A549 (cell line): ENCODE data around the gene ABCA3. TPM values are rescaled to one million over a fixed set of nuclear protein-coding genes. Genes with fewer than 3 reads are reported as not detected.

Experiments used
- ATAC-seq, 2 experiments: fragments of 200-7000 bp in 1 of 2; fragments of >200 bp in 1 of 2; cut with Nextera tagmentation in 1 of 2; cut with Tn5 transposase in 1 of 2; 3 replicates each; pipeline versions ENCODE4 v1.8.0 to v1.9.1; 2018 to 2020; ENCODE audit warnings: mild to moderate bottlenecking in 1 of 2, moderate library complexity in 1 of 2
- CTCF ChIA-PET: fragments of 300-600 bp; sonication (Branson Sonifier 250); formaldehyde crosslinking; extraction: SDS; loops from one replicate; lab custom pipeline; 2021; ENCODE audit warnings: antibody characterized with exemption, inconsistent platforms; lab: Yijun Ruan, JAX
- POLR2A ChIA-PET: fragments of 350-600 bp; formaldehyde crosslinking; extraction: SDS; loops from one replicate; lab custom pipeline; 2021; ENCODE audit warnings: antibody characterized with exemption, inconsistent platforms; lab: Yijun Ruan, JAX
- DNase-seq, 2 experiments: peaks; one replicate each; pipeline versions ENCODE4 v3.0.0 to v3.0.0-alpha.2; 2011 to 2016; ENCODE audit warnings: low read depth in 1 of 2, low spot score in 1 of 2
- FAIRE-seq: peaks from 2 replicates; lab custom pipeline; 2011; peaks lifted over from hg19 to GRCh38; lab: Jason Lieb, UNC
- H3K27ac ChIP-seq, 2 experiments: fragments of >200 bp; sonication (Bioruptor Twin); formaldehyde crosslinking; 3 replicates each; pipeline ENCODE4 v1.5.1; 2016 to 2017
- H3K4me1 ChIP-seq: fragments of >200 bp; sonication (Bioruptor Twin); formaldehyde crosslinking; 3 replicates; pipeline ENCODE4 v1.6.1; 2016
- H3K4me2 ChIP-seq: fragments of >200 bp; sonication (Bioruptor Twin); formaldehyde crosslinking; 3 replicates; pipeline ENCODE4 v1.6.1; 2016
- H3K4me3 ChIP-seq: fragments of >200 bp; sonication (Bioruptor Twin); formaldehyde crosslinking; 3 replicates; pipeline ENCODE4 v1.5.1; 2016
- H3K9me3 ChIP-seq: fragments of >200 bp; sonication (Bioruptor Twin); formaldehyde crosslinking; 3 replicates; pipeline ENCODE4 v1.6.1; 2016
- CBX8 ChIP-seq: fragments of 200-600 bp; sonication (generic); IDR thresholded peaks from 2 replicates; pipeline ENCODE4 v1.6.1; 2016
- CHD2 ChIP-seq: fragments of 150-350 bp; IDR thresholded peaks from 2 replicates; pipeline ENCODE4 v1.6.1; 2014; ENCODE audit warnings: low read length; ENCODE audit not compliant: partially characterized antibody
- CTCF ChIP-seq: fragments of >200 bp; sonication (Bioruptor Twin); formaldehyde crosslinking; IDR thresholded peaks from 3 replicates; pipeline ENCODE4 v1.5.1; 2016
- EHF ChIP-seq: fragments of 250-450 bp; sonication (Bioruptor Pico); IDR thresholded peaks from 2 replicates; pipeline ENCODE4 v1.5.0; 2020; ENCODE audit warnings: mild to moderate bottlenecking
- EHMT2 ChIP-seq: fragments of 200-600 bp; sonication (generic); IDR thresholded peaks from 2 replicates; pipeline ENCODE4 v1.6.1; 2016; ENCODE audit warnings: antibody characterized with exemption, low read depth, mild to moderate bottlenecking, moderate library complexity
- EP300 ChIP-seq, 2 experiments: fragments of >200 bp; sonication (Bioruptor Twin); formaldehyde crosslinking; IDR thresholded peaks; 2 replicates in 1 of 2; 3 replicates in 1 of 2; pipeline ENCODE4 v1.6.1; 2016 to 2017
- ESRRA ChIP-seq: fragments of 150-350 bp; IDR thresholded peaks from 2 replicates; pipeline ENCODE4 v1.6.1; 2014; ENCODE audit warnings: mild to moderate bottlenecking, low read length, borderline replicate concordance
- HEYL ChIP-seq: fragments of 250-450 bp; sonication (Bioruptor Pico); IDR thresholded peaks from 2 replicates; pipeline ENCODE4 v1.8.0; 2021; ENCODE audit warnings: mild to moderate bottlenecking, moderate library complexity
- JUN ChIP-seq, 2 experiments: fragments of >200 bp; sonication (Bioruptor Twin); formaldehyde crosslinking; IDR thresholded peaks; 2 replicates in 1 of 2; 3 replicates in 1 of 2; pipeline ENCODE4 v1.6.1; 2016 to 2017
- JUNB ChIP-seq: fragments of >200 bp; sonication (Bioruptor Twin); formaldehyde crosslinking; IDR thresholded peaks from 2 replicates; pipeline ENCODE4 v1.6.1; 2016
- POLR2AphosphoS2 ChIP-seq: conservative IDR thresholded peaks from 2 replicates; pipeline ENCODE4 v1.6.1; 2012; ENCODE audit warnings: low read length, improper control_type of control experiment, inconsistent platforms
- RAD21 ChIP-seq, 2 experiments: fragments of >200 bp in 1 of 2; sonication (Bioruptor Twin) in 1 of 2; formaldehyde crosslinking in 1 of 2; IDR thresholded peaks in 1 of 2; conservative IDR thresholded peaks in 1 of 2; 2 replicates in 1 of 2; 3 replicates in 1 of 2; pipeline ENCODE4 v1.6.1; 2012 to 2018; ENCODE audit warnings: inconsistent platforms in 1 of 2
- RCOR1 ChIP-seq: fragments of 150-350 bp; IDR thresholded peaks from 2 replicates; pipeline ENCODE4 v1.6.1; 2014; ENCODE audit warnings: antibody characterized with exemption, low read length, low read depth
- RFX5 ChIP-seq: fragments of 450-650 bp; IDR thresholded peaks from 2 replicates; pipeline ENCODE4 v1.7.1; 2014; ENCODE audit warnings: antibody characterized with exemption, mild to moderate bottlenecking, moderate library complexity
- RNF2 ChIP-seq: fragments of 200-600 bp; sonication (generic); IDR thresholded peaks from 2 replicates; pipeline ENCODE4 v1.6.1; 2016; ENCODE audit warnings: low read depth, mild to moderate bottlenecking, antibody characterized with exemption, moderate library complexity, borderline replicate concordance
- TFCP2L1 ChIP-seq: fragments of 250-450 bp; sonication (Bioruptor Pico); IDR thresholded peaks from 2 replicates; pipeline ENCODE4 v1.5.0; 2021; ENCODE audit warnings: mild to moderate bottlenecking
- TP53 ChIP-seq: fragments of 250-450 bp; sonication (Bioruptor Pico); IDR thresholded peaks from 2 replicates; pipeline ENCODE4 v1.5.0; 2021; ENCODE audit warnings: mild to moderate bottlenecking, moderate library complexity
- ZC3H11A ChIP-seq: fragments of 450-650 bp; IDR thresholded peaks from 2 replicates; pipeline ENCODE4 v1.6.1; 2014; ENCODE audit warnings: antibody characterized with exemption, mild to moderate bottlenecking
- ZNF302 ChIP-seq: fragments of 250-450 bp; sonication (Bioruptor Pico); IDR thresholded peaks from 2 replicates; pipeline ENCODE4 v1.9.0; 2021; ENCODE audit warnings: inconsistent platforms, mild to moderate bottlenecking, moderate library complexity
- WGBS: methylation state at CpG from one replicate; pipeline ENCODE4 v1.1.6; 2017; ENCODE audit errors: missing lambda C conversion rate; 5-methylcytosine and 5-hydroxymethylcytosine counted together
- polyA plus RNA-seq, 4 experiments: library from polyadenylated mRNA; depleted of rRNA in 3 of 4; stranded (reverse); fragments of >200 nt; fragmentation: RNase III in 1 of 4; extraction: RNeasy Plus Mini Kit Qiagen cat#74134 plus additional on column Dnase treatment in 1 of 4; gene quantifications; 2 replicates in 3 of 4; 3 replicates in 1 of 4; pipeline ENCODE4 v1.2.3, GENCODE V29; 2011 to 2017
- TF ChIP-seq, protein P1 (sequence below): fragments of 450-650 bp; IDR thresholded peaks from 2 replicates; pipeline ENCODE4 v1.6.1; 2014; ENCODE audit warnings: antibody characterized with exemption
- TF ChIP-seq, protein P2 (sequence below): fragments of >200 bp; sonication (Bioruptor Twin); formaldehyde crosslinking; IDR thresholded peaks from 2 replicates; pipeline ENCODE4 v1.6.1; 2016

Gene ABCA3
- polyA plus RNA-seq, 2 of the 4 experiments (the other 2 are of a cell fraction) = 6.4 to 9.9 TPM

DNA sequence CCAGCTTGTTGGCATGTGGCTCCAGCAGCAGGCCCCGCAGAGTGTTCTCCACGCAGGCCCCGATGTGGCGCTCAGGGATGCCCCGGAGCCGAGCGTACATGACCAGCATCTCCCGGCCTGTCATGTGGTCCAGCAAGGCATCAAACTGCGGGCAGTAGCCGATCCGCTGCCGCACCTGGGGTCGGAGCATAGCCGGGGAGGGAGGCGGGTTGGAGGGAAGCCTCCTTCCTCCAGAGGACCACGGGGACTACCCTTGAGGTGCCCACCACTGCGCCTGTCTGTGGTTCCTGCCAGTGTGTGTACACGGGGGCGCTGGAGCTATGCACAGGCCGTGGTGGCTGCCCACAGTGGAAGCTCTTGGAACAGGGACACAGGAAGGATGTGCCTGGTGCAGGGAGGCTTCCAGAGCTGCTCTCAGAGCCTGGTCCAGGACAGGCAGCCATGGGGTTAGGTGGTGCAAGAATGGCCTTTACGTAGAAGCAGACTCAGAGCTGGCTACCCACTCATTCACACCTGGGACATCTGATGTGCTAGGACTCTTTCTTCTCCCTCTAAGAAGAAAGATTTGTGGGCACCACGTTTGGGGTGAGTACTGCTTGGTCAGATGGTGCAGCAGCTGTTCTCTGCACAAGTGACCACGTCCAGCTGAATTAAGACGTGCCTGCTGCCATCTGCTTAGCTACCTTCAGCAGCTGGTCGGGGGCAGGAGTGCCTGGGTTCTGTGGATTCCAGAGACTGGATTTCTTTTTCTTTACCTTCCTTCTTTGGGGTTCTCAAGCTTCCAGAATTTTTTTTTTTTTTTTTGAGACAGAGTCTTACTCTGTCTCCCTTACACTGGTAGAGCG lies 61.4 kb downstream of the ABCA3 start:
- TF ChIP-seq RNF2 = no peak
- TF ChIP-seq JUN (IDR thresholded peaks at IDR 0.05) = no peak
- TF ChIP-seq, protein P1, sequence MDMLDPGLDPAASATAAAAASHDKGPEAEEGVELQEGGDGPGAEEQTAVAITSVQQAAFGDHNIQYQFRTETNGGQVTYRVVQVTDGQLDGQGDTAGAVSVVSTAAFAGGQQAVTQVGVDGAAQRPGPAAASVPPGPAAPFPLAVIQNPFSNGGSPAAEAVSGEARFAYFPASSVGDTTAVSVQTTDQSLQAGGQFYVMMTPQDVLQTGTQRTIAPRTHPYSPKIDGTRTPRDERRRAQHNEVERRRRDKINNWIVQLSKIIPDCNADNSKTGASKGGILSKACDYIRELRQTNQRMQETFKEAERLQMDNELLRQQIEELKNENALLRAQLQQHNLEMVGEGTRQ = no peak
- TF ChIP-seq TP53 (CRISPR knock-in tag) = no peak
- no peak for TF ChIP-seq ZNF302 (CRISPR knock-in tag)
- TF ChIP-seq TFCP2L1 (CRISPR knock-in tag) = no peak
- no peak for TF ChIP-seq CBX8
- TF ChIP-seq EHF (CRISPR knock-in tag) = no peak
- TF ChIP-seq HEYL = no peak
- no peak for TF ChIP-seq RCOR1
- no peak for TF ChIP-seq POLR2AphosphoS2
- no peak for TF ChIP-seq EP300 (IDR thresholded peaks at IDR 0.05)
- no peak for TF ChIP-seq EHMT2
- no peak for TF ChIP-seq RFX5
- TF ChIP-seq CHD2 = no peak
- TF ChIP-seq, protein P2, sequence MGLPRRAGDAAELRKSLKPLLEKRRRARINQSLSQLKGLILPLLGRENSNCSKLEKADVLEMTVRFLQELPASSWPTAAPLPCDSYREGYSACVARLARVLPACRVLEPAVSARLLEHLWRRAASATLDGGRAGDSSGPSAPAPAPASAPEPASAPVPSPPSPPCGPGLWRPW = no peak
- TF ChIP-seq JUNB = no peak
- no peak for TF ChIP-seq ZC3H11A
- no peak for TF ChIP-seq CTCF
- ATAC-seq (no peak), DNase-seq (no peak), FAIRE-seq (no peak)
- POLR2A ChIA-PET = no interaction called here
- 84% methylated on average over 25 of the region's 26 CpGs for WGBS
- H3K9me3 ChIP-seq = no peaks in the 10 kb centered on the region
- no peaks in the 10 kb centered on the region for H3K4me1 ChIP-seq
- H3K4me2 ChIP-seq = no peak overlapping the region
- CTCF ChIA-PET = interaction anchor here (0.6 to 1.6 kb wide), 5 partner anchors 9 to 391 kb away, joined by 3 to 5 read pairs (median 4); no protein-coding TSS in a partner anchor
- no peak overlapping the region for H3K4me3 ChIP-seq
- no peak overlapping the region for H3K27ac ChIP-seq

DNA sequence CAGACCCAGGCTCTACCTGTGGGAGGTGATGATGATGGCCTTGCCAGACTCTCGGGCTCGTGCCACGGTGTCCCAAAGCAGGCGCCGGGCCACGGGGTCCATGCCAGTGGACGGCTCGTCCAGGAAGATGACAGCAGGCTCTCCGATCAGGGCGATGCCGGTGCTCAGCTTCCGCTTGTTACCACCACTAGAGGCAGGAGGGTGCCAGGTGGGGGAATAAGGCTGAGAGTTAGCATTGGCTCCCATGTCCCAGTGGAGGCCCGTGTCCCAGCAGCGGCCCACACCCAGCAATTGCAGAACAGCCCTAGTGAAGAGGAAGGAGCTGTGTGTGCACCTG lies 62.3 kb downstream of the ABCA3 start:
- no peak for TF ChIP-seq ESRRA
- 0 out of 5 replicates have a peak, but pooled peaks of 1 of the 2 experiments have one; percentile 4 for TF ChIP-seq RAD21 (conservative IDR thresholded peaks at IDR 0.05 in 1 of 2, IDR thresholded peaks at IDR 0.05 in 1 of 2)
- Histone ChIP-seq H3K4me2 (no peak overlapping the region), H3K9me3 (no peaks in the 10 kb centered on the region), H3K4me1 (no peaks in the 10 kb centered on the region), H3K4me3 (no peak overlapping the region), H3K27ac (no peak overlapping the region)
- DNase-seq (peak in 1 of 2 experiments; percentile 33), FAIRE-seq (no peak), ATAC-seq (peak; percentile 36 to 72; a peak in 3 of 6 replicates)
- CTCF ChIA-PET = interaction anchor here (1.5 to 1.6 kb wide), 2 partner anchors 8 to 18 kb away, joined by 4 to 5 read pairs; no protein-coding TSS in a partner anchor
- POLR2A ChIA-PET = no interaction called here
- WGBS = 92% methylated on average over 11 of the region's 14 CpGs
